HG03460 (cell line): ENCODE measurements around the gene CEP162.
"Not testable (repeated sequence)": the region's sequence is repeated elsewhere in the genome, so short reads cannot be mapped to it uniquely, and the experiment has no call there.

Experiments used
- ATAC-seq: cut with Tn5 transposase; IDR thresholded peaks from one replicate; pipeline ENCODE4 v1.9.1; 2021; ENCODE audit not compliant: unreplicated experiment

The CEP162 gene

GRCh38 chr6:84089081-84089480 is 138.4 kb downstream of the CEP162 start:
- ATAC-seq = no peak

GRCh38 chr6:84086545-84087429 is 140.7 kb downstream of the CEP162 start:
- ATAC-seq = no peak

DNA sequence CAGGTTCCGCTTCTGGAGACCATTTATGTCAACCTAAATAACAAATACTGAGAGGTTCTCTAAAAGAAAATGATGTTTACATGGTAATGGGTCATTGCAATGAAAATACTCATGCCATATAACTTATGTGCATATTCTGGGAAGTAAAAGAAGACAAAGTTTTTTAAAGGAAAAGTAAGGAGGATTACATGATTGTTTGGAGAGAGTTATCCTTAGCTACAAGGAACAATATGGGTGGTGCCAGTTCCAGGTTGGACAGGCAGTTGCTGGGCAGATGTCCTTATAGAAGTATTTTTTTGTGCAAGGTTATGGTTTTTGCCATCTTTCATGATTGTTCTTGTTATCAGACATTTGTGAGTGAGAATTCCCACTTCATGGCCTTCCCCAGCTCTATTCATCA is 141.4 kb downstream of the CEP162 start:
- ATAC-seq = no peak

GRCh38 chr6:84084705-84085104 is 142.7 kb downstream of the CEP162 start:
- ATAC-seq = not testable (repeated sequence)

DNA sequence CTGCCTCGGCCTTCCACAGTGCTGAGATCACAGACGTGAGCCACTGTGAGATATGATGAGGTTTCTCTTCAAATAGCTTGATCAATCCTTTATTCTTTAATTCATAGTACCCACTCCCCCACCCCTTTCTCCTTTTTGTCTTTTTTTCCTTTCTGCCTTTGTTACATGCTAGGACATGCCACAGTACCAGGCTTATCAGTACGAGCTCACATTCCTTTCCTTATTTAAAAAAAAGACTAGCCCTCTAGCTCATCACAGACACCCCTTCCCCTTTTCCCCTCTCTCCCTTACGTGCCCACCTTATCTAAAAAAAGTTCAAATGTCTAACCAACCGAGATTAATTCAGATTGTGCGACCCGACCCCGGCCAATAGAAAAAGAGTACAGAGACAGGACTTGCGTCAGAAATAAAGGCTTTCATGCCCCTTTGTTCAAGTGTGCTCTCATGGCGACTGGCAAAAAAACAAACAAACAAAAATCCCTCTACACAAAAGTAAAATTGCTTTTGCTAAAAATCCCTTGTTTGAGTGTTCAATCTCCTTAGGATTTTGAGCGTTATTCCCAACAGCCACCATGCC is 144.7 kb downstream of the CEP162 start:
- no peak for ATAC-seq

DNA sequence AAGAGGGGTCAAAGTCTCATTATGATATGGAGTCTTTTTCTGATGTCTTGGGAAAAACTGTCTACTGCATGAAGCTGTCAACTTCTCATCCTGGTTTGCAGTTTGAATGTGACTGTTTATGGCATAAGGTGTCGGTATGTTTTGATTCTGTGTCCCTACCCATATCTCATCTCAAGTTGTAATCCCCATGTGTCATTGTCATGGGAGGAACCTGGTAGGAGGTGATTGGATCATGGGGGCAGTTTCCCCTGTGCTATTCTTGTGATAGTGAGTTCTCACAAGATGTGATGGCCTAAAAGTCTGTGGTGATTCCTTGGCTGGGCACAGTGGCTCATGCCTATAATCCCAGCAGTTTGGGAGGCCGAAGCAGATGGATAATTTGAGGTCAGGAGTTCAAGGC is 146.2 kb downstream of the CEP162 start:
- no peak for ATAC-seq

DNA sequence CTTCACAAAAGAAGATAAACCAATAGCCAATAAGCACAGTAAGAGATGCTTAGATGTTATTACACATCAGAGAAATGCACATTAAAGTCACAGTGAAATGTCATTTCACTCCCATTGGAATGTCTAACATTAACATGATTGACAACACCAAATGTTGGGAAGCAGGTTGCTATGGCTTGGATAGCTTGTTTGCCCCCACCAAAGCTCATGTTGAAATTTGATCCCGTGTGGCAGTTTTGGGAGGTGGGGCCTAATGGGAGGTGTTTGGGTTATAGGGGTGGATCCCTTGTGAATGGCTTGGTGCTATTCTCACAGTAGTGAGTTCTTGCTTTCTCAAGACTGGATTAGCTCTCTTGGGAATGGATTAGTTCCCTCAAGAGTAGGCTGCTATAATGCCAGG is 149.1 kb downstream of the CEP162 start:
- no peak for ATAC-seq

- no peak for ATAC-seq
Observed at GRCh38 chr6:84077645-84078044, 149.8 kb downstream of the CEP162 start.

DNA sequence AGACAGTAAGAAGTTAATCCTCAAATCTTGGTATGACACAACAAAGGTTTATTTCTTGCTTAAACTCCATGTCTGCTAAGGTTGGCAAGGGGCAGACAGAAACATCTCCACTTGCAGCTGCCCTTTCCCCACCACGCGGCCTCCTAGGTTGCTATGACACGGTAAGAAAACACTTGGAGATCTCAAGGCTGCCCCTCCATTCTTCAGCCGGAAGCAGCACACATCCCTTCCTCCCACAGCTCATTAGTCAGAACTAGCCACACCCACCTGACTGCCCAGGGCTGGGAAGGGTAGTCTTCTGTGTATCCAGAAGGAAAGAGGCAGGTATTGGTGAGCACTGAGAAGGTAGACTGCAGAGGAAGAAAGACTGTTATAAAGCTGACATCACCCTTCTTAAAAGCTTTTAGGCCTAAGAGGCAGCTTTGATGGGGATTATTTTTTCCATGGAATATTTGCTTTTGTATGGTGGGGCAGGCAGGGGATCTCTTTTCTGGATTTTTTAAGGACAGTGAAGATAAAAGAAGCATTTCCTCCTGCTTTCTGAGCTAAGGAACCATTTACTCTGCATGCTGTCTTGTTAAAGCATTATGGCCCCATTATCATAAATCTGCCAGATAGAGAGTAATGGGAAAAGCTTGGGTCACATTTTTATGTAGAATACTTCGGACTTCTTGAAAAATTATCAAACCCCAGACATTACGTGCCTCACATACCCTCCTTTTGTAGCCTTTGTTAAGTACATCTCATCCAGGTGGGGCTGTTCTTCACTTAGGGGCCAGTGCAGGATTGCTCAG is 152.3 kb downstream of the CEP162 start:
- ATAC-seq = no peak
